HUES6 (cell line): ENCODE data around the gene NDUFS5.
"Not testable (repeated sequence)": the region's sequence is repeated elsewhere in the genome, so short reads cannot be mapped to it uniquely, and the experiment has no call there.

Experiments used
- H3K27ac ChIP-seq: 2 replicates; pipeline ENCODE4 v1.7.0; 2013; ENCODE audit warnings: low read depth, mild to moderate bottlenecking, low read length, inconsistent platforms
- H3K27me3 ChIP-seq: 2 replicates; pipeline ENCODE4 v1.6.1; 2013; ENCODE audit warnings: low read length; ENCODE audit not compliant: control insufficient read depth, insufficient read depth
- H3K36me3 ChIP-seq: 2 replicates; pipeline ENCODE4 v1.6.1; 2013; ENCODE audit warnings: low read length; ENCODE audit not compliant: control insufficient read depth, insufficient read depth
- H3K4me1 ChIP-seq: 2 replicates; pipeline ENCODE4 v1.6.1; 2013; ENCODE audit warnings: low read length; ENCODE audit not compliant: control insufficient read depth, insufficient read depth
- H3K4me3 ChIP-seq: 2 replicates; pipeline ENCODE4 v1.5.1; 2013; ENCODE audit warnings: low read depth, low read length
- H3K9ac ChIP-seq: one replicate; pipeline ENCODE4 v1.6.1; 2013; ENCODE audit warnings: mild to moderate bottlenecking, low read length
- H3K9me3 ChIP-seq: 2 replicates; pipeline ENCODE4 v1.6.1; 2013; ENCODE audit warnings: low read depth, low read length; ENCODE audit not compliant: control insufficient read depth, insufficient read depth

The NDUFS5 gene

DNA sequence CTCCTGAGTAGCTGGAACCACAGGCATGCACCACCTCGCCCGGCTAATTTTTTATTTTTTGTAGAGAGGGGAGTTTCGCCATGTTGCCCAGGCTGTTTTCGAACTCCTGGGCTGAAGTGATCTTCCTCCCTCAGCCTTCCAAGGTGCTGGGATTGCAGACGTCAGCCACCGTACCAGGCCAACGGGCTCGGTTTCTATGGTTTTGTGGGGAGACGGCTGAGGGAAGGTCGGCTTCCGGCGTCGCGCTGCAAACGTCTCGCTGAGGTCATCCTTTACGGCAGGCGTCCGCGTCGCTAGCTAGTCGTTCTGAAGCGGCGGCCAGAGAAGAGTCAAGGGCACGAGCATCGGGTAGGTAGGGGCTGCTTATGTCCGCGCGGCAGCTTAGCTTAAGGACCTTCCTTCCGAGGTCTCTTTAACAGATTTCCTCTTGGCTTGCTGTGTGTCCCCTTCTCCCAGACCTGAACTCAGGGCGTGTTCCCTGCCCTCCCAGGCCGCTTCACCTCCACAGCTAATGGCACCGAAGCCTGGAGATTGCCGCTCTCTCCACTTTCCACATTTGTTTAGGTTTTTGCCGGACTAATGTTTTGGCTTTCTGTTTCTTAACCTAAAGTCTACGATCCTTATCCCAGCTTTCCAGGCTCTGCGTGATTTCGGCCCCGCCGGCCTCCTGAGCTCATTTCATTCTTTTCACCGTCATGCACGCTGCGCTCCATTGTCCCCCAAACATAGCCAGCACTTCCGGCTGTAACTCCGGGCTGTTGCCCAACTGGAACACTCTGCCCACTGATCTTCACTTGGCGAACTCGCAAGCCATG is at the start of gene NDUFS5:
Gene NDUFS5 (plus strand): TSS at position 300 of the 815 bp plus-strand sequence. CDS start 2,375 bp downstream, outside the sequence.
- H3K9ac ChIP-seq = peak within 1 kb of the TSS; percentile 96
- H3K27me3 ChIP-seq = no peaks in the 10 kb centered on the region
- H3K4me1 ChIP-seq = peaks cover 5% of the 10 kb centered on the region
- H3K4me3 ChIP-seq = peak within 1 kb of the TSS; percentile 88
- H3K36me3 ChIP-seq = peaks cover 28% of the 10 kb centered on the region
- H3K9me3 ChIP-seq = no peaks in the 10 kb centered on the region
- peak within 1 kb of the TSS; percentile 70 for H3K27ac ChIP-seq

- not testable (repeated sequence) for H3K27ac ChIP-seq, H3K4me1 ChIP-seq, H3K4me3 ChIP-seq, H3K9ac ChIP-seq, H3K27me3 ChIP-seq, H3K36me3 ChIP-seq
- H3K9me3 ChIP-seq = peaks cover 13% of the 10 kb centered on the region
Measured at GRCh38 chr1:38977399-38978244, 48.5 kb upstream of the NDUFS5 start.

DNA sequence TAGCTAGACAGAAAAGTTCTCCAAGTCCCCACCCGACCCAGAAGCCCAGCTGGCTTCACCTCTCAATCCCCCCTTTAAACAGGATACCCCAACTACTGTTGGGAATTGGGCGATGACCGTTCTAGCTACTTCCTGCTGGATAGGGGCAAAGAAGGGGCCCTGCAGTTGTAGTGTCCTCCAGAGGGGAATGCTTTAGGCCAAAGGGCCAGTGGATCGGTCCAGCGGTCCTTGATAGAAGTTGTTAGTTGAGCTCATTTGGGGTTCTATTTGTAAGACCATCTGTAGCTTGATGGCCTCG is 48.0 kb upstream of the NDUFS5 start:
- not testable (repeated sequence) for H3K4me1 ChIP-seq, H3K9ac ChIP-seq, H3K27ac ChIP-seq, H3K36me3 ChIP-seq, H3K4me3 ChIP-seq, H3K27me3 ChIP-seq
- H3K9me3 ChIP-seq = peaks cover 13% of the 10 kb centered on the region

DNA sequence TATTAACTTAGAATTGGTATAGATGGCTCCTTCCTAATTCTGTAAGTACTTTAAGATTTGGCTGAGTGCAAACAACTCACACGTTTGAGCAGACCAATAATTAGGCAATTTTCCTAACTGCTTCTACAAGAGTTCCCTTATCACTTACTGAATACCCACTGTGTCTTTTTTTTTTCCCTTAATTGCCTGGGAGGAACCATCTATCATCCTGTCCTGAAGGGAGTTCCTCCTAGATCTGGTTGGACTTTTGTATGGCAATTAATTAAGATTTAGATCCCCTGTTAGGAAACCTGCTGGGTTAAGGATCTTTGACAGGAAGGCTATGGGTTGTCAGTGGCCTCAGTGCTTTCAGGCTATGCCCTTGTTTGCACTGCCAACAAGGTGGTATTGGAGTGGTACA is 46.8 kb upstream of the NDUFS5 start:
- H3K9ac ChIP-seq, H3K27me3 ChIP-seq, H3K36me3 ChIP-seq, H3K4me1 ChIP-seq, H3K4me3 ChIP-seq, H3K27ac ChIP-seq: not testable (repeated sequence)
- peaks cover 13% of the 10 kb centered on the region for H3K9me3 ChIP-seq

- Histone ChIP-seq H3K4me1 (peaks cover 35% of the 10 kb centered on the region), H3K9me3 (no peaks in the 10 kb centered on the region), H3K36me3 (peaks cover 29% of the 10 kb centered on the region), H3K4me3 (peak overlapping the region; percentile 76), H3K27ac (peak overlapping the region; percentile 99), H3K9ac (peak overlapping the region; percentile 71), H3K27me3 (no peaks in the 10 kb centered on the region)
Measured at GRCh38 chr1:38989979-38990378, 36.2 kb upstream of the NDUFS5 start.

DNA sequence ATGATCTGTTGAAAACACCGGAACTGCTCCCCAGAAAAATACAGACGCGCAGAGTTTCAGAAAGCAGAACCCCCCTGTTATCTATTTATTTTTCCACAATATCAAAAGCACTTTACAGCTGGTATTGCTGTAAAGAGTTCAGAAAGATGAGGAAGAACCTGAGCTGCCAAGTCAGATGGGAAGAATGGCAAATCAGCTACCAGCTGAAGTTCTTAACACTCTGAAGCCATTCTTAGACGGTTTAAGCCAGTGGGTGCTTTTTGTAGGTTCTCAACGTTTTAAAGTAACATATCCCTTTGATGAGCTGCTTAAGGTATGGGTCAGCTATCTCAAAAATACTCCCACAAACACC is 35.8 kb upstream of the NDUFS5 start:
- Histone ChIP-seq H3K27me3 (no peaks in the 10 kb centered on the region), H3K27ac (peak overlapping the region; percentile 99), H3K4me3 (peak overlapping the region; percentile 76), H3K36me3 (peaks cover 33% of the 10 kb centered on the region), H3K4me1 (peaks cover 34% of the 10 kb centered on the region), H3K9me3 (no peaks in the 10 kb centered on the region), H3K9ac (peak overlapping the region; percentile 71)

DNA sequence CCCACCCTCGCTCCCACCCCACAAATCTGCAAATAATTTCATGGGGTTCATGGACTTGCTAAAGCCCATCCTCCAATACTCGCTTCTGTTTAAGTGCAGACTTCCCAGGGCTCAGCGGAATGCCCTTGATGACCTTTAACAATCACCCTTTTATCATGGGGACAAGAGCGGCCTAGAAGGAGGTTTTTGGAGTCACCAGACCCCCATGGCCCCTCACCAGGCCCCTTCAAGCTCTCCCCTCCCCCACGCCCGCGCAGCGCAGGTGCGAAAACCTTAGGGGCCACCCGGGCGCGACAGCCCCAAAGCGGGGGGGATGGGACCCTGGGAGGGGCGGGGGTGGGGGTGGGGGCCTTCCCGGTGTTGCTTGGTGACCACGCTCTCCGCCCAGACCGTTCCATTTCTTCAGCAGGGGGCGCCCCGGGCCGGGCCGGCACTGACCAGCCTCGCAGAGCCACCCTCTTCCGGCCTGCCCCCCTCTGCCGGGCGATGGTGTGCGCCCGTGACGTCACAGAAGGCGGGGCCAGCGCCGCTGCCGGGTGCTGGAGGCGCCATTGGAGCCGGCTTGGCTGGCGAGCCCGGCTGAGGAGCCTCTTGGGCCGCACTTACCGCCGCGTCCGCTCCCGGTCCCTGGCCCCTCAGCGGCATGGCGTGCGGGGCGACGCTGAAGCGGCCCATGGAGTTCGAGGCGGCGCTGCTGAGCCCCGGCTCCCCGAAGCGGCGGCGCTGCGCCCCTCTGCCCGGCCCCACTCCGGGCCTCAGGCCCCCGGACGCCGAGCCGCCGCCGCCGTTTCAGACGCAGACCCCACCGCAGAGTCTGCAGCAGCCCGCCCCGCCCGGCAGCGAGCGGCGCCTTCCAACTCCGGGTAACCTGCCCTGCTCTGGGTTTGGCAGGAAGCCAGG is 35.2 kb upstream of the NDUFS5 start, which contains the start of gene AKIRIN1:
Gene AKIRIN1 (plus strand): TSS at position 539 of the 900 bp plus-strand sequence. CDS start 105 bp downstream, at position 644.
- Histone ChIP-seq H3K27ac (peak within 1 kb of the TSS; percentile 99), H3K36me3 (peaks cover 39% of the 10 kb centered on the region), H3K9ac (peak within 1 kb of the TSS; percentile 99), H3K9me3 (no peaks in the 10 kb centered on the region), H3K4me3 (peak within 1 kb of the TSS; percentile 76), H3K4me1 (peaks cover 28% of the 10 kb centered on the region), H3K27me3 (no peaks in the 10 kb centered on the region)

GRCh38 chr1:38991638-38992411 is 34.3 kb upstream of the NDUFS5 start:
- Histone ChIP-seq H3K4me3 (peak overlapping the region; percentile 76), H3K36me3 (peaks cover 48% of the 10 kb centered on the region), H3K4me1 (peaks cover 23% of the 10 kb centered on the region), H3K9ac (peak overlapping the region; percentile 99), H3K27ac (peak overlapping the region; percentile 99), H3K27me3 (no peaks in the 10 kb centered on the region), H3K9me3 (no peaks in the 10 kb centered on the region)

DNA sequence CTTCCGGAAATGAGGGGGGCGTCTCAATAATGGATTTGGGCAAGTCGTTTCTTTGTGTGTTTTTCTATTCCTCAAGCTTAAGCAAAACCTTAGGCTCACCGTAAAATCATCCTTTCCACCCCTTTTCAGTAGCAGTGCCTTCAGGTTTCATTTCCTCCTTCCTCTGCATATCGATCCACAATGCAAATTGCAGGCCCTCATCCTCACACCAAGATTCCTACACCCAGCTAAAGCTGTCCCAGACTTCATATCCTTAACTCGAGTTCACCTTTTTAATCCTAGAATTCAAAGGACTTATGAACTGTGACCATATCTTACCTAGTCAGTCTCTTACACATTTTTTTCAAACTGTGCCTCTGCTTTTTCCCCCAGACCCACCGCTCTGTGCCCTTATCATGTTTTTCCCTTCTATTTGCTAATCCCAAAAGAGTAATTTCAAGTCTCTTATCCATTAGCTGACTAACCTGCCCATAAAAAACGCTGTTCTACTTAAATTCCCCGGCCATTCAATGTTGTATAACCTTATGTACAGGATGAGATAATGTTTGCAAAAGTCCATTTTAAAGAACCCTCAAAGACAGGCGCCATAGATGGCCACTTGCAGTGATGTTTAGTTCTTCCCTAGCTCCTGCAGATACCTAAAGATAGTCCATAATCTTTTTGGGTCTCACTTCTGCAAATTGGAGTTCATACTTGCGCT is 33.6 kb upstream of the NDUFS5 start:
- peaks cover 30% of the 10 kb centered on the region for H3K4me1 ChIP-seq
- peak overlapping the region; percentile 99 for H3K9ac ChIP-seq
- peak overlapping the region; percentile 65; the same call in 1 of the 2 replicates for H3K27ac ChIP-seq
- no peaks in the 10 kb centered on the region for H3K9me3 ChIP-seq
- peak overlapping the region; percentile 76 for H3K4me3 ChIP-seq
- no peaks in the 10 kb centered on the region for H3K27me3 ChIP-seq
- H3K36me3 ChIP-seq = peaks cover 55% of the 10 kb centered on the region

GRCh38 chr1:38994196-38994595 is 32.0 kb upstream of the NDUFS5 start:
- no peak overlapping the region for H3K9ac ChIP-seq
- no peaks in the 10 kb centered on the region for H3K27me3 ChIP-seq
- H3K36me3 ChIP-seq = peaks cover 71% of the 10 kb centered on the region
- no peak overlapping the region for H3K27ac ChIP-seq
- H3K4me1 ChIP-seq = peaks cover 43% of the 10 kb centered on the region
- no peaks in the 10 kb centered on the region for H3K9me3 ChIP-seq
- peak overlapping the region; percentile 32; the same call in 1 of the 2 replicates for H3K4me3 ChIP-seq
